PC-9 (cell line): ENCODE results near the gene SRSF4. TPM values are rescaled to one million over a fixed set of nuclear protein-coding genes. Genes with fewer than 3 reads are reported as not detected.
"Not testable (repeated sequence)": the region's sequence is repeated elsewhere in the genome, so short reads cannot be mapped to it uniquely, and the experiment has no call there.

Experiments
- BruUV-seq: library from RNA; stranded (reverse); fragments of 400-500 nt; replicated peaks from 2 replicates; lab custom pipeline; 2021; lab: Mats Ljungman, UMichigan
- CTCF ChIA-PET: fragments of 300-600 bp; sonication (Branson Sonifier 250); formaldehyde crosslinking; loops from one replicate; lab custom pipeline; 2022; ENCODE audit warnings: antibody characterized with exemption; lab: Charles Lee
- POLR2A ChIA-PET: fragments of 300-600 bp; sonication (Branson Sonifier 250); formaldehyde crosslinking; loops from one replicate; lab custom pipeline; 2022; ENCODE audit warnings: antibody characterized with exemption; ENCODE audit not compliant: unreplicated experiment; lab: Charles Lee
- DNase-seq, 2 experiments: peaks; one replicate each; pipeline versions ENCODE4 v3.0.0 to v3.0.0-alpha.2; 2015 to 2022; ENCODE audit warnings: mixed read lengths in 1 of 2
- H2AFZ ChIP-seq: fragments of 200-600 bp; sonication (generic); 2 replicates; pipeline ENCODE4 v1.8.1; 2017; ENCODE audit warnings: antibody characterized with exemption
- H3F3A ChIP-seq: fragments of 200-600 bp; sonication (generic); 2 replicates; pipeline ENCODE4 v1.8.1; 2017; ENCODE audit warnings: antibody characterized with exemption, mild to moderate bottlenecking, low read depth; ENCODE audit not compliant: insufficient read depth
- H3K27ac ChIP-seq: fragments of 200-600 bp; sonication (generic); 2 replicates; pipeline ENCODE4 v1.6.1; 2016; ENCODE audit warnings: mixed run types
- H3K27me3 ChIP-seq: fragments of 200-600 bp; sonication (generic); 2 replicates; pipeline ENCODE4 v1.6.1; 2016; ENCODE audit warnings: low read depth, mixed run types; ENCODE audit not compliant: insufficient read depth
- H3K36me3 ChIP-seq: fragments of 200-600 bp; sonication (generic); 2 replicates; pipeline ENCODE4 v1.6.1; 2016; ENCODE audit warnings: low read depth, mixed run types
- H3K4me1 ChIP-seq: fragments of 200-600 bp; sonication (generic); replicated peaks from 2 replicates; pipeline ENCODE4 v1.6.1; 2016; ENCODE audit warnings: mixed run types; ENCODE audit not compliant: insufficient read depth
- H3K4me2 ChIP-seq: fragments of 200-600 bp; sonication (generic); 2 replicates; pipeline ENCODE4 v1.6.1; 2017; ENCODE audit warnings: mixed run types
- H3K4me3 ChIP-seq: fragments of 200-600 bp; sonication (generic); 2 replicates; pipeline ENCODE4 v1.6.1; 2016; ENCODE audit warnings: mixed run types
- H3K79me2 ChIP-seq: fragments of 200-600 bp; sonication (generic); 2 replicates; pipeline ENCODE4 v1.6.1; 2017; ENCODE audit warnings: low read depth, mixed run types
- H3K9me2 ChIP-seq: fragments of 200-600 bp; sonication (generic); 2 replicates; pipeline ENCODE4 v1.8.1; 2017; ENCODE audit warnings: mild to moderate bottlenecking; ENCODE audit not compliant: insufficient read depth
- H3K9me3 ChIP-seq: fragments of 200-600 bp; sonication (generic); 2 replicates; pipeline ENCODE4 v1.8.1; 2016; ENCODE audit warnings: low read depth; ENCODE audit not compliant: insufficient read depth
- H4K20me1 ChIP-seq: fragments of 200-600 bp; sonication (generic); 2 replicates; pipeline ENCODE4 v1.8.1; 2017; ENCODE audit not compliant: insufficient read depth
- EZH2 ChIP-seq: fragments of 200-600 bp; sonication (generic); IDR thresholded peaks from 2 replicates; pipeline ENCODE4 v1.8.0; 2017; ENCODE audit warnings: antibody characterized with exemption, low read depth
- intact Hi-C: fragments of 100-400 bp; cut with micrococcal nuclease; formaldehyde crosslinking; loops from one replicate; pipeline ENCODE4 v1.10.0; 2022; ENCODE audit not compliant: unreplicated experiment
- total RNA-seq: library from RNA; stranded (reverse); gene quantifications from 2 replicates; pipeline ENCODE4 v1.2.3, GENCODE V29; 2021
- TF ChIP-seq, protein P1 (sequence below): fragments of 200-600 bp; sonication (generic); conservative IDR thresholded peaks from 2 replicates; pipeline ENCODE4 v1.6.1; 2017; ENCODE audit warnings: mixed run types, antibody characterized with exemption, mild to moderate bottlenecking, moderate library complexity

The SRSF4 gene
- total RNA-seq, 1 experiment from 2014 or later: 87.6 TPM

DNA sequence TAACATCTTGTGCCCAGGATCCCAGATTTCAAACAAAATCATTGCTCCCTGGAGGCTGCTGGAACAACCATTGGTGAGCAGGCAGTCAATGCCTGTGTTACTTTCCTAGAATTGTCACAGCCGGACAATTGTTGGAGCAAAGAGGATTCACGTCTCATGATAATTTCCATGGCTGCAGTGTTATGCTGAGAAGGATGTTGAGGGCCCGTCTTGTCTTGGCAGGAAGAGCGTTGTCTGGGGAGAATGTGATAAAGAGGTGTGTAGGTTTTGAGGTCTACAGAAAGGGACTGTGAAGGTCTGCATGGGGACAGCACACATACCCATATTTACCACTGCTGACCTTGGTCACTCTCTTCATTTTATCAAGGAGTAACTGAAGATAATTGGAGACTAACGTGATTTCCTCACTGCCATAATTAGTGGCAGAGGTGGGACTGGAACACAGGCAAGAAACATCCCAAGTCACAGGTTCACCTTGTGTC is 42.7 kb upstream of the SRSF4 start:
- Histone ChIP-seq H3K4me3 (no peak overlapping the region), H3K27ac (no peak overlapping the region), H3K4me1 (peaks cover 28% of the 10 kb centered on the region), H4K20me1 (no peaks in the 10 kb centered on the region), H3K79me2 (peaks cover 41% of the 10 kb centered on the region), H3K36me3 (0 out of 2 replicates have a peak, but pooled peaks cover 4% of the 10 kb centered on the region), H3K9me3 (no peaks in the 10 kb centered on the region), H3F3A (peaks cover 24% of the 10 kb centered on the region), H3K4me2 (no peak overlapping the region), H3K27me3 (no peaks in the 10 kb centered on the region), H2AFZ (no peak overlapping the region), H3K9me2 (no peaks in the 10 kb centered on the region)
- BruUV-seq: no TSS peak
- intact Hi-C loops: no loop called here
- ChIA-PET CTCF (no interaction called here), POLR2A (no interaction called here)
- no peak for TF ChIP-seq EZH2
- TF ChIP-seq, protein P1, sequence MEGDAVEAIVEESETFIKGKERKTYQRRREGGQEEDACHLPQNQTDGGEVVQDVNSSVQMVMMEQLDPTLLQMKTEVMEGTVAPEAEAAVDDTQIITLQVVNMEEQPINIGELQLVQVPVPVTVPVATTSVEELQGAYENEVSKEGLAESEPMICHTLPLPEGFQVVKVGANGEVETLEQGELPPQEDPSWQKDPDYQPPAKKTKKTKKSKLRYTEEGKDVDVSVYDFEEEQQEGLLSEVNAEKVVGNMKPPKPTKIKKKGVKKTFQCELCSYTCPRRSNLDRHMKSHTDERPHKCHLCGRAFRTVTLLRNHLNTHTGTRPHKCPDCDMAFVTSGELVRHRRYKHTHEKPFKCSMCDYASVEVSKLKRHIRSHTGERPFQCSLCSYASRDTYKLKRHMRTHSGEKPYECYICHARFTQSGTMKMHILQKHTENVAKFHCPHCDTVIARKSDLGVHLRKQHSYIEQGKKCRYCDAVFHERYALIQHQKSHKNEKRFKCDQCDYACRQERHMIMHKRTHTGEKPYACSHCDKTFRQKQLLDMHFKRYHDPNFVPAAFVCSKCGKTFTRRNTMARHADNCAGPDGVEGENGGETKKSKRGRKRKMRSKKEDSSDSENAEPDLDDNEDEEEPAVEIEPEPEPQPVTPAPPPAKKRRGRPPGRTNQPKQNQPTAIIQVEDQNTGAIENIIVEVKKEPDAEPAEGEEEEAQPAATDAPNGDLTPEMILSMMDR: no peak
- no peak for DNase-seq

DNA sequence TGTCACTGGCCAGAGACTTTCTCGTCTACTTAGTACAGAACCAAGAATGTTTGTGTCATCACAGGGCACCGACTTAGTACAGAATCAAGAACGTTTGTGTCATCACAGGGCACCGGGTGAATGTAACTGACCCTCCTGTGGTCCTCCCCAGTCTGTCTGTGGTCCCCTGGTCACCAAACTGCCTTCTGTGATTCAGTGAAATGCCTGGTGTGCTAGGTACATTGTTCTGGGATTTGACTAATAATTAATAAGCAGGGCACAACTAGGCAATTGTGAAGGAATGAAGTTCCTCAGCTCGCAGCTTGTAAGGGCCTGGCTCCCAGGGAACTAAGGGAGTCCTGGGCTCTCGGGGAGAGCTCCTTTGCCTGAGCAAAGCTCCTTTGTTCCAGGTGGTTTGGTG is 41.8 kb upstream of the SRSF4 start:
- Histone ChIP-seq H3K27ac (no peak overlapping the region), H3K79me2 (peaks cover 33% of the 10 kb centered on the region), H3K27me3 (no peaks in the 10 kb centered on the region), H2AFZ (no peak overlapping the region), H3F3A (peaks cover 16% of the 10 kb centered on the region), H3K4me3 (no peak overlapping the region), H3K4me1 (peaks cover 20% of the 10 kb centered on the region), H3K9me2 (no peaks in the 10 kb centered on the region), H3K9me3 (no peaks in the 10 kb centered on the region), H3K36me3 (0 out of 2 replicates have a peak, but pooled peaks cover 5% of the 10 kb centered on the region), H4K20me1 (no peaks in the 10 kb centered on the region), H3K4me2 (no peak overlapping the region)
- CTCF ChIA-PET: no interaction called here
- POLR2A ChIA-PET: interaction anchor here (0.7 kb wide), 1 partner anchor 261 kb away, joined by 3 read pairs; no protein-coding TSS in a partner anchor
- intact Hi-C loops: no loop called here
- TF ChIP-seq EZH2: no peak
- TF ChIP-seq, protein P1: no peak
- BruUV-seq: no TSS peak
- no peak for DNase-seq

DNA sequence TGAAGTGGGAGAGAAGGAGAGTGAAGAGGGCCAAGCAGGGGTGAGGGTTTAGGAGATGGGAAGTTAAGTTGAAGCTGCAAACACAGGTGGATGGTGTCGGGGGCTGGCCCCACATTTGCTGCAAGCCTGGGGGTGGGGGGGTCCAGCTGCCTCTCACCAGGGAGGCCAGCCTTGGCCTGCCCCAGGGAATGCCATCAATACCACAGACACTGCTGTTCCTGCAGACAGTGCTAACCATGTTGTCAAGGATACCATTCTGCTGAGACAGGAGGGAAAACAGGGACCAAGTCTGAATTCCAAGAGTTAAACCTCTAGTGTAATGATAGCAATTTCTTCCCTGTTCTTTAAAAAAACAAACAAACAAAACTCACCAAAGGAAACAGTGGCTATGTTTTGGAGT is 41.0 kb upstream of the SRSF4 start:
- H2AFZ ChIP-seq: no peak overlapping the region
- H3K9me2 ChIP-seq: no peaks in the 10 kb centered on the region
- no peaks in the 10 kb centered on the region for H4K20me1 ChIP-seq
- no peaks in the 10 kb centered on the region for H3K9me3 ChIP-seq
- no TSS peak for BruUV-seq
- no peaks in the 10 kb centered on the region for H3K27me3 ChIP-seq
- intact Hi-C loops: no loop called here
- POLR2A ChIA-PET: no interaction called here
- H3K27ac ChIP-seq: no peak overlapping the region
- peaks cover 9% of the 10 kb centered on the region for H3F3A ChIP-seq
- TF ChIP-seq, protein P1: no peak
- no peak for TF ChIP-seq EZH2
- CTCF ChIA-PET: no interaction called here
- H3K4me2 ChIP-seq: no peak overlapping the region
- peaks cover 12% of the 10 kb centered on the region for H3K4me1 ChIP-seq
- no peak for DNase-seq
- H3K4me3 ChIP-seq: no peak overlapping the region
- H3K79me2 ChIP-seq: peaks cover 31% of the 10 kb centered on the region; the same call in 1 of the 2 replicates
- 0 out of 2 replicates have a peak, but pooled peaks cover 5% of the 10 kb centered on the region for H3K36me3 ChIP-seq

DNA sequence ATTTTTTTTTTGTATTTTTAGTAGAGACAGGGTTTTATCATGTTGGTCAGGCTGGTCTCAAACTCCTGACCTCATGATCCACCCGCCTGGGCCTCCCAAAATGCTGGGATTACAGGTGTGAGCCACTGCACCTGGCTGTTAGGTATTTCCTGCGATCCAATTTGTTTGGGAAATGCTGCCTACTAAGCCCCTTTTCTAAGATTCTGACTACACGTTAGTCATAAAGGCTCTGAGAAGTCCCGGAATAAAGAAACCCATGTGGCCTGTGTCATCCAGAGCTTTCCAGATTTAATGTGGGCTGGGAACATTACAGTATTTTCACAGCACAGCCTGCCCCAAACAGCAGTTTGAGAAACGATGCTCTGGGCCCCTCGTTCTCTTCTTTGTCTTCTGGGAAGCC is 40.6 kb upstream of the SRSF4 start:
- not testable (repeated sequence) for H3K9me3 ChIP-seq
- peaks cover 10% of the 10 kb centered on the region for H3K4me1 ChIP-seq

More for the DNA sequence above, 40.6 kb upstream of the SRSF4 start:
- peaks cover 31% of the 10 kb centered on the region; the same call in 1 of the 2 replicates for H3K79me2 ChIP-seq
- H3K4me3 ChIP-seq, intact Hi-C loops, H3K27me3 ChIP-seq, H3K9me2 ChIP-seq, BruUV-seq, CTCF ChIA-PET, H3K27ac ChIP-seq, H3K4me2 ChIP-seq, H4K20me1 ChIP-seq, H2AFZ ChIP-seq, H3F3A ChIP-seq, H3K36me3 ChIP-seq, POLR2A ChIA-PET, DNase-seq: not testable (repeated sequence)
